ENCODE measurements around the gene HSD11B2. TPM values are rescaled to one million over a fixed set of nuclear protein-coding genes. Genes with fewer than 3 reads are reported as not detected.

Gene HSD11B2
- total and polyA plus RNA-seq, 8 donors, result 0.89 to 837 (median 2.9) TPM; not detected in 1

- Histone ChIP-seq H3K27ac (no peak overlapping the region), H3K4me1 (peaks cover 20 to 31% (median 28%) of the 10 kb centered on the region in 4 donors), H3K36me3 (peaks cover 39 to 78% (median 65%) of the 10 kb centered on the region in 4 donors), H3K27me3 (no peaks in the 10 kb centered on the region), H3K4me3 (no peak overlapping the region), H3K9me3 (no peaks in the 10 kb centered on the region)
- TF ChIP-seq POLR2A (IDR thresholded peaks at IDR 0.05), result no peak
- TF ChIP-seq POLR2AphosphoS5 (IDR thresholded peaks at IDR 0.05), result no peak
- no peak for TF ChIP-seq EP300 (IDR thresholded peaks at IDR 0.05)
- no peak for TF ChIP-seq CTCF (IDR thresholded peaks at IDR 0.05)
- WGBS, 5 donors, result 92 to 98% (median 94%) methylated on average over 18 to 20 of the region's 20 CpGs
- intact Hi-C loops (cut with DNase I; ENCODE audit: low total_unique reads), result no loop called here
- no peak for DNase-seq
Measured at GRCh38 chr16:67438098-67438791, 7.3 kb downstream of the HSD11B2 start.

- Histone ChIP-seq H3K27me3 (no peaks in the 10 kb centered on the region), H3K36me3 (peaks cover 44 to 84% (median 71%) of the 10 kb centered on the region in 4 donors), H3K27ac (no peak overlapping the region), H3K4me1 (peaks cover 25 to 38% (median 35%) of the 10 kb centered on the region in 4 donors), H3K9me3 (no peaks in the 10 kb centered on the region), H3K4me3 (no peak overlapping the region)
- WGBS, 5 donors, result 92 to 95% (median 93%) methylated on average over 11 to 19 of the region's 19 CpGs
- no peak for DNase-seq
- intact Hi-C loops (cut with DNase I; ENCODE audit: low total_unique reads), result no loop called here
- TF ChIP-seq POLR2AphosphoS5 (IDR thresholded peaks at IDR 0.05), result no peak
- no peak for TF ChIP-seq EP300 (IDR thresholded peaks at IDR 0.05)
- TF ChIP-seq POLR2A (IDR thresholded peaks at IDR 0.05), result no peak
- no peak for TF ChIP-seq CTCF (IDR thresholded peaks at IDR 0.05)
Measured at GRCh38 chr16:67438824-67439393, 8.0 kb downstream of the HSD11B2 start.

GRCh38 chr16:67441271-67441753 is 10.4 kb downstream of the HSD11B2 start:
- H3K4me3 ChIP-seq, result no peak overlapping the region
- peak overlapping the region; percentile 62 to 76 (median 75) for H3K27ac ChIP-seq
- TF ChIP-seq EP300 (IDR thresholded peaks at IDR 0.05) (no peak), POLR2A (IDR thresholded peaks at IDR 0.05) (no peak), POLR2AphosphoS5 (IDR thresholded peaks at IDR 0.05) (peak in 2 of 3 donors; percentile 60 to 91), CTCF (IDR thresholded peaks at IDR 0.05) (no peak)
- peaks cover 50 to 96% (median 76%) of the 10 kb centered on the region in 4 donors for H3K36me3 ChIP-seq
- no peaks in the 10 kb centered on the region for H3K9me3 ChIP-seq
- H3K27me3 ChIP-seq, result no peaks in the 10 kb centered on the region
- DNase-seq, result peak; percentile 95 to 98
- 29 to 72% (median 32%) methylated on average over 8 to 17 of the region's 17 CpGs for WGBS, 5 donors
- intact Hi-C loops (cut with DNase I; ENCODE audit: low total_unique reads), result no loop called here
- H3K4me1 ChIP-seq, result peaks cover 40 to 62% (median 58%) of the 10 kb centered on the region in 4 donors

GRCh38 chr16:67441907-67442306 is 11.0 kb downstream of the HSD11B2 start:
- peak in 1 of 2 donors; percentile 52 for DNase-seq
- WGBS, 5 donors, result 33 to 58% (median 49%) methylated on average over 4 to 5 of the region's 5 CpGs

More at GRCh38 chr16:67441907-67442306, 11.0 kb downstream of the HSD11B2 start:
- TF ChIP-seq POLR2AphosphoS5 (IDR thresholded peaks at IDR 0.05) (no peak), CTCF (IDR thresholded peaks at IDR 0.05) (no peak), EP300 (IDR thresholded peaks at IDR 0.05) (no peak), POLR2A (IDR thresholded peaks at IDR 0.05) (no peak)
- H3K27ac ChIP-seq, result peak overlapping the region; percentile 62 to 76 (median 75)
- no peak overlapping the region for H3K4me3 ChIP-seq
- peaks cover 44 to 96% (median 70%) of the 10 kb centered on the region in 4 donors for H3K36me3 ChIP-seq
- intact Hi-C loops (cut with DNase I; ENCODE audit: low total_unique reads), result no loop called here
- no peaks in the 10 kb centered on the region for H3K9me3 ChIP-seq
- H3K27me3 ChIP-seq, result no peaks in the 10 kb centered on the region
- peaks cover 46 to 68% (median 64%) of the 10 kb centered on the region in 4 donors for H3K4me1 ChIP-seq
